Natural killer cell treated with Interleukin-12 subunit alpha and Interleukin-12 subunit beta and Interleukin-15 and Interleukin-18, amount 100 ng/mL, for 72 hours (primary cell): ENCODE results near the gene RUVBL2. TPM values are rescaled to one million over a fixed set of nuclear protein-coding genes. Genes with fewer than 3 reads are reported as not detected.
A peak's percentile ranks its signal among the peaks of the same experiment; 100 is the strongest.

Experiments
- ATAC-seq, 2 donors: fragments of 150-1000 bp; cut with Tn5 transposase in 1 of 2; sonication (Bioruptor Pico), chemical (Tn5 transposase) in 1 of 2; 2 replicates each; pipeline ENCODE4 v1.10.0; 2021
- DNase-seq: peaks from one replicate; pipeline ENCODE4 v3.0.0; 2022; ENCODE audit warnings: low spot score
- H3K27ac Mint-ChIP-seq, 2 donors: 1 replicate in 1 of 2; 2 replicates in 1 of 2; pipeline ENCODE4 v1.8.0; 2022; ENCODE audit warnings: mixed read lengths in 2 of 2, mild to moderate bottlenecking in 1 of 2, moderate library complexity in 1 of 2
- H3K27me3 Mint-ChIP-seq, 2 donors: 1 replicate in 1 of 2; 2 replicates in 1 of 2; pipeline ENCODE4 v1.8.0; 2022; ENCODE audit warnings: mixed read lengths in 2 of 2
- H3K36me3 Mint-ChIP-seq: one replicate; pipeline ENCODE4 v1.8.0; 2022; ENCODE audit warnings: mixed read lengths
- H3K4me1 Mint-ChIP-seq, 2 donors: 1 replicate in 1 of 2; 2 replicates in 1 of 2; pipeline ENCODE4 v1.8.0; 2022; ENCODE audit warnings: low read depth in 2 of 2, mixed read lengths in 2 of 2, mild to moderate bottlenecking in 1 of 2
- H3K4me3 Mint-ChIP-seq: one replicate; pipeline ENCODE4 v1.8.0; 2022; ENCODE audit warnings: mixed read lengths
- H3K9me3 Mint-ChIP-seq: 2 replicates; pipeline ENCODE4 v1.8.0; 2022; ENCODE audit warnings: mixed read lengths
- total RNA-seq, 2 donors: library from RNA; stranded (reverse); gene quantifications; one replicate each; pipeline ENCODE4 v1.2.3, GENCODE V29; 2022

Gene RUVBL2
- total RNA-seq, 2 donors from 2014 or later = 101 to 173 TPM

DNA sequence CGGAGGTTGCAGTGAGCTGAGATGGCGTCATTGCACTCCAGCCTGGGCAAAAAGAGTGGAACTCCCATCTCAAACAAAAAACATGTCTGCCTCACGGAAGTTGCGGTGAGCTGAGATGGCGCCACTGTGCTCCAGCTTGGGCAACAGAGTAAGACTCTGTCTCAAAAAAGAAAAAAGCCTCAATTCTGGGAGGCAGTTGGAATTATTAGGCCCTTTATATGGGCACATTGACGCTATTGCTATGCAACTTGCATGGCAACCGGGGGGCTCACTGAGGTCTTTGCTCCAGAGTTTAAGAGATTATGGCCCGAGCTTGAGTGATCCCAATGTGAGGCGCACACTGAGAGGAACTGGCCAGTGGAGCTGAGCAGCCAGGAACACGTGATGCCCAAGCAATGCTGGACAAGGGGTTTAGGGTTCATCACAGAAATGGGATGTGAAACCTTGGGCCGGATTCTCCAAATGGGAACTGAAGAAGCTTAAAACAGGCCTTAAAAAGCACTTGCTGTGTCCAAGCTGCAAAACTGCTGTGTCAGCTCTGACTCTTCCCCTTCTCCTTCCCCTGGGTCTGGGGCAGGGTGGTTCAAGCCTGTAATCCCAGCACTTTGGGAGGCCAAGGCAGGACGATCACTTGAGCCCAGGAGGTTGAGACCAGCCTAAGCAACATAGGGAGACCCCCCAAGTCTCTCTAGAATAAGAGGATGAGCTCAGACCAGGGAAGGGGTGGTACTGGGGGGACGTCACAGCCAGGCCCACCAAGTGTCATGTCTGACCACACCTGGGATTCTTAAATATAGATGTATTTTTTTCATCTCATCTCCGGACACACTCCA is 26.1 kb upstream of the RUVBL2 start:
- peak overlapping the region; percentile 100 for H3K4me3 Mint-ChIP-seq
- H3K27ac Mint-ChIP-seq = peak overlapping the region; percentile 86 to 99
- no peak for ATAC-seq

DNA sequence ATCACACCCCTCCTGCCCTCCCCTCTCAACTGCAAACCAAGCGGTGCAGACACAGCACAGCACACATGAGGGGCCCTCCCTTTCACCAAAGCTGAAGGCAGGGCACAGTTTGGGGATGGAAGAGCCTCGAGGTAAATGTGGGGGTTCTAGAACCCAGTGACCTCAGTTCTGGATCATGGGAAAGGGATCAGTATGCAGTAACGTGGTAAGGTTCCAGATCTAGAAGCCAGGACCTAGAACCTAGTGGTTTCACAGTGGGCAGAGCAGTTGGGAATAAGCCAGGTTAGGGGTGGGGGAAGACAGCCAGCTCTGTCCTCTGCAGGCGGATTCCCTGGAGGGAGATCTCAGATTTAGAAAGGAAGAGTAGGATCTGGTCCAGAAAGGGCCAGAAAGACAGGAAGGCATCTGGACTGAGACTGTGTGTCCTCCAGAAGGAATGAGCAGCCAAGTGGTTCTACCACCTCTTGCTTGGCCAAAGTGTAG is 25.5 kb upstream of the RUVBL2 start:
- peak overlapping the region; percentile 18 to 86 for H3K27ac Mint-ChIP-seq
- H3K4me3 Mint-ChIP-seq = peak overlapping the region; percentile 100
- H3K36me3 Mint-ChIP-seq = peaks cover 7% of the 10 kb centered on the region
- DNase-seq (no peak), ATAC-seq (no peak)
- peaks cover 41 to 46% of the 10 kb centered on the region in 2 donors for H3K4me1 Mint-ChIP-seq
- H3K9me3 Mint-ChIP-seq = no peaks in the 10 kb centered on the region
- no peaks in the 10 kb centered on the region for H3K27me3 Mint-ChIP-seq

More for the DNA sequence above, 26.1 kb upstream of the RUVBL2 start:
- no peaks in the 10 kb centered on the region for H3K9me3 Mint-ChIP-seq
- H3K27me3 Mint-ChIP-seq = no peaks in the 10 kb centered on the region
- H3K36me3 Mint-ChIP-seq = peaks cover 7% of the 10 kb centered on the region
- H3K4me1 Mint-ChIP-seq = peaks cover 47 to 53% of the 10 kb centered on the region in 2 donors
- DNase-seq = no peak

DNA sequence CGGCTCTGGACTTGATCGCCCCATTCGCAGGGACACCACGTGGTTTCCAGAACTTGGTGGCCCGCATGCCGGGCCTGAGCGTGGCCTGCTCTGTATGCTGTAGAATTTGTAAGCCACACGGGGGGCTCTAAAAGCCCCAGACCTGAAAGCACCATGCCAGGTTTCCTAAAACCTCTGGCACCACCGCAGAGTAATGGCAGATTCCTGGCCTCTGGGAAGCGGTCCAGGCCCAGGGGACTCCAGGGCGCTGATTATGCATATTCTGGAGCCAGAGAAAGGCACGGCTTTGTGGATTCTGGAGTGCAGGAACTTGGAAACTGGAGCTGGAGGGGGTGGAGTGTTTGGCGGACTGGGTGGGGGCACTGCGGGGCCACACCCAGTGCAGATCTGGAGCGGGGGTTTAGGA is 24.9 kb upstream of the RUVBL2 start:
- H3K27me3 Mint-ChIP-seq = no peaks in the 10 kb centered on the region
- H3K36me3 Mint-ChIP-seq = peaks cover 7% of the 10 kb centered on the region
- no peaks in the 10 kb centered on the region for H3K9me3 Mint-ChIP-seq
- H3K27ac Mint-ChIP-seq = peak overlapping the region in 1 of 2 donors; percentile 86
- ATAC-seq (no peak), DNase-seq (no peak)
- H3K4me3 Mint-ChIP-seq = no peak overlapping the region
- peaks cover 35 to 42% of the 10 kb centered on the region in 2 donors for H3K4me1 Mint-ChIP-seq

DNA sequence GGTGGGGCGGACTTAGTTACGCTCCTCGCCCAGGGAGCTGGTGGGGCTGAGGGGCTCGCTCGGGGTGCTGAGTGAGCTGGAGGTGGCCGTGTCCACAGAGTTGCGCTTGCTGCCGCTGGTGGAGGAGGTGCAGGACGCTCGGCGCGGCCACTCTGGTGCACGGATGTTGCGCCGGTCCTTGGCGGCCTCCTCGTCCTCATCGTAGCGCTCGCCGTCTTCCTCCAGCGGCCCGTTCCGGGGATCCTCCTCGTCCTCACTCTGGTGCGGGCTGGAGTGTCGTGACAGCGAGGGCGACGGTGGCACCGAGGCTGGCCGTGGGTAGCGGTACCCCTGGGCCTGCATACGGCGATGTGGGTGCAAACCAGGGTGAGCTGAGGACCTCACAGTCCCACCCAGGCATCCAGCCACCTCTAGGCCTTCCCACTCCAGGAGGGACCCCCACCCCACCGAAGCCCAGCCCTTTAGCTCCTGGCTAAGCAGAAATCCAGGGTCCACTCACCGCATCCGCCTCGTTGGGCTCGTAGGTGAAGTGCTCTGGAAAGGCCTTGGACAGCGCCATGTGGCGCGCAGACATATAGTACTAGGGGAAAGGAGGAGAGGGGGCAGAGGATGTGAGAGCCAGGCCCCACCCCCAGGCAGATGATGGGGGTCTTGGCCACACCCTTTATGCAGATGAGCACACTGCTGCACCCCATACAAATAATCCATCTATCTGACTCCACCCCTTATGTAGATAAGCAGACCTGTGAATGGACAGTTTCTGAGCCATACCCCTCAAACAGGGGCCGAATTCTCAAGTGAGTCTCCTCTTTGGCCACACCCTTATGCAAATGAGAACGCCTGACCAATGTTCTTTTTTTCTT is 24.2 kb upstream of the RUVBL2 start:
- no peaks in the 10 kb centered on the region for H3K9me3 Mint-ChIP-seq
- no peaks in the 10 kb centered on the region for H3K27me3 Mint-ChIP-seq
- peak overlapping the region in 1 of 2 donors; percentile 86 for H3K27ac Mint-ChIP-seq
- ATAC-seq (peak in 1 of 2 donors; percentile 1), DNase-seq (no peak)
- H3K4me1 Mint-ChIP-seq = peaks cover 28 to 35% of the 10 kb centered on the region in 2 donors
- H3K36me3 Mint-ChIP-seq = peaks cover 7% of the 10 kb centered on the region
- no peak overlapping the region for H3K4me3 Mint-ChIP-seq

DNA sequence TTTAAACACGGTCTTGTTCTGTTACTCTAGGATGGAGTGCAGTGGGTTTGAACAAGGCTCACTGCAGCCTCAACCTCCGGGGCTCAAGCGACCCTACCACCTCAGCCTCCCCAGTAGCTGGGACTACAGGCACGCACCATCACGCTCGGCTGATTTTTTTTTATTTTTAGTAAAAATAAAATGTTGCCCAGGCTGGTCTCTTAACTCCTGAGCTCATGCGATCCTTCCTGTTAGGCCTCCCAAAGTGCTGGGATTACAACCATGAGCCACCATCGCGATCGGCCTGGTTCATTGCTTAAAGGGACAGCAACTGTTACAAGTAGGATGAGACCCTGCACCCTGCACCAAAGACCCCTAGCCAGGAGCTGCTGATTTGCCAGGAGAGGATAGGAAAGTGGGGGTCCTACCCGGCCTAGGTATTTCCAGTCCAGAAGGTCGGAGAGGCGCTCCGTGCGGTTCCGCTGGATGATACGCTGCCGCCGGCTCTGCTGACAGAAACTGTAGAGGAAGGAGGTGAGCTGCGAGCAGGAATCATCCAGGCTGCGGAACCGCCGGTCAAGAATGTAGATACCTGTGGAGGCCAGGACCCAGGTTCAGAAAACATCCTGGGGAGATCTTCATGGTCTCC is 23.4 kb upstream of the RUVBL2 start:
- peaks cover 7% of the 10 kb centered on the region for H3K36me3 Mint-ChIP-seq
- ATAC-seq (no peak), DNase-seq (no peak)
- H3K27ac Mint-ChIP-seq = no peak overlapping the region
- H3K4me1 Mint-ChIP-seq = peaks cover 21 to 28% of the 10 kb centered on the region in 2 donors
- no peaks in the 10 kb centered on the region for H3K27me3 Mint-ChIP-seq
- no peak overlapping the region for H3K4me3 Mint-ChIP-seq
- H3K9me3 Mint-ChIP-seq = no peaks in the 10 kb centered on the region

DNA sequence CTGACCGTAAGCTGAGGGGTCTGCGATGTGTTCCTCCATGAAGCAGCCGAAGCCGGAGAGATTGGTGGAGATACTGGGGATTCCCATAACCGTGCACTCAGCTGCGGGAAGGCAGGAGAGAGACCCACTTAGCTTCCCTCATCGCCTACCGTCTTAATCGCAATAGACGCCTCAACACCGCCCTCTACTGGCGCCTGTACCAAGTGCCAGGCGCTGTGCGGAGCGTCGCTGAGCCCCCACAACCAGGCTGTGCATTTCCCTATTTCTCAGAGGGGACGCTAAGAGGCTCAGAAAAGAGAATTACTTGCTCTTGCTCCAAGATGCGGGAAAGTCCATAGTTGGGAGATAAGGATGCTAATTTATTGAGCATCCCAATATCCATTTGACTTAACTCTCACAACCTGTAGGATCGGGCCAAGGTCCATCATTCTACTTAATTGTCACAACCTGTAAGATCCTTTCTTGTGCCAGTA is 22.7 kb upstream of the RUVBL2 start:
- Mint-ChIP-seq H3K36me3 (peaks cover 7% of the 10 kb centered on the region), H3K4me1 (peaks cover 15 to 21% of the 10 kb centered on the region in 2 donors), H3K27ac (peak overlapping the region in 1 of 2 donors; percentile 67), H3K9me3 (no peaks in the 10 kb centered on the region), H3K27me3 (no peaks in the 10 kb centered on the region), H3K4me3 (no peak overlapping the region)
- DNase-seq (peak; percentile 78), ATAC-seq (peak; percentile 63 to 69)

DNA sequence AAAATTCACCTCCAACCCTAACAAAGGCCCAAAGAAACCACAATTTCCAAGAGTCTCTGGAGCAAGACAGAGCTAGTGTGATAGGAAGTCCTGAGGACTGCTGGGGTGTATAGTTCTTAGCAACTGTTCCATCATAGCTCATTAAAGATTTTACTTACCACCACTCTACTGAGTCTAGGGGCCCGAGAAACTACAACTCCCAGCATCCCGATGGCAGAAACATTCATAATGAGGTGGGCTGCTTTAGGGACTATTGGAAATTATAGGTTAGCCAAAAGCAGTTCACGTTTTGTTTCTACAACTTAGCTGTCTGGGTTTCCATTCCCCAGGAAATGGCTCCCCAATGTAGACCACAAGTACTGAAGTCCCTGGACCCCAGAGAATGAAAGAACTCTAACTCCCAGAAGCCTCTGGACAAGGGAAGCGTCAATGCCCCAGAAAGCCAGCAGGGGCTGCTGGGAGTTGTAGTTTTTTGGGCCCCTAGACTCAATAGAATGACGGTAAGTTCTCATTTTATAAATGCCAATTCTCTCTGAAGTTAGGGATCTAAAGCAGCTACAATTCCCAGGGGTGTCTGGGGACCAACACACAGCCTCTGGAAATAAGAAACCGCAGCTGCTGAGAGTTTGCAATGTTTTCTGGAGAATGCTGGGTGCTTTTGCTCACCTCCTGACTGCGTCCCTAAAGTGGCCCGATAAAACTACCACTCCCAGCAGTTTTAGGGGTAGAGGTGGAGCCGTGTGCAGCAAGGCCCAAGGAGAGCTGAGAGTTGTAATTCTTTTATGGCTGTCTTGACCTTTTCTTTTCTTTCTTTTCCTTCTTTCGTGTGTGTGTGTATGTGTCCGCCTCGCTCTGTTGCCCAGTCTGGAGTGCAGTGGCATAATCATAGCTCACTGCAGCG is 17.5 kb upstream of the RUVBL2 start:
- H3K4me3 Mint-ChIP-seq = no peak overlapping the region
- H3K4me1 Mint-ChIP-seq = peaks cover 5 to 7% of the 10 kb centered on the region in 2 donors
- H3K9me3 Mint-ChIP-seq = no peaks in the 10 kb centered on the region
- no peaks in the 10 kb centered on the region for H3K27me3 Mint-ChIP-seq
- H3K27ac Mint-ChIP-seq = no peak overlapping the region
- ATAC-seq (peak in 1 of 2 donors; percentile 51), DNase-seq (no peak)
- peaks cover 6% of the 10 kb centered on the region for H3K36me3 Mint-ChIP-seq

DNA sequence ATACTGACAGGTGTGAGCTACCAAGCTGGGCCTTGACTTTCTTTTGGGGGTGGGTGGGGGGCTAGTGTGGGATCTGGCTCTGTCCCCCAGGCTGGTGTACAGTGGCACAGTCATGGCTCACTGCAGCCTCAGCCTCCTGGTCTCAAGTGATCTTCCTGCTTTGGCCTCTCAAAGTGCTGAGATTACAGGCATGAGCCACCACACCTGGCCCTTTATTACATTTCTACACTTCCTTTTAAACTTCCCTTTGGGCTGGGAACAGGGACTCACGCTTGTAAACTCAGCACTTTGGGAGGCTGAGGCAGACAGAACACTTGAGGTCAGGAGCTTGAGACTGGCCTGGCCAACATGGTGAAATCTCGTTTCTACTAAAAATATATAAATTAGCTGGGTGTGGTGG is 16.6 kb upstream of the RUVBL2 start:
- Mint-ChIP-seq H3K27ac (no peak overlapping the region), H3K4me3 (no peak overlapping the region), H3K9me3 (no peaks in the 10 kb centered on the region), H3K4me1 (peaks cover 5 to 7% of the 10 kb centered on the region in 2 donors), H3K27me3 (no peaks in the 10 kb centered on the region), H3K36me3 (peaks cover 6% of the 10 kb centered on the region)
- ATAC-seq = no peak
- no peak for DNase-seq

DNA sequence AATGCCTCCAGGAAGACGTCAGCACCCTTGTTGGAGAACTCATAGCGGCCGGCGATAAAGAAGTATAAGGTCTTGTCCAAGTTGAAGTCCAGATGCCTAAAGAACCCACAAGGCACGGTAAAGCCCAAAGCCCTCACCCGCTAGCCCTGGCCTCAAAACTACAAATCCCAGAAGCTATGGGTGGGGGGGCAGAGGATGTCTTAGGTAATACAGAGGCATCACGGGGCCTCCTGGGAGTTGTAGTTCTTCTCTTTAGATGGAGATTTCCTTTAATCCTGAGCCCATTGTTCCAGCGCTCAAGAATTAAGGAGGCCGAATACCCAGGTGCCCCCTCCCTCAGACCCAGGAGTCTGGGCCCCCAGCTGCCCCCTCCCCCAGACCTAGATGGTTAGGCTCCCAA is 11.4 kb upstream of the RUVBL2 start:
- Mint-ChIP-seq H3K27me3 (no peaks in the 10 kb centered on the region), H3K9me3 (no peaks in the 10 kb centered on the region), H3K4me1 (peaks cover 0 to 4% of the 10 kb centered on the region in 2 donors), H3K36me3 (peaks cover 11% of the 10 kb centered on the region), H3K4me3 (no peak overlapping the region), H3K27ac (no peak overlapping the region)
- ATAC-seq (no peak), DNase-seq (no peak)

DNA sequence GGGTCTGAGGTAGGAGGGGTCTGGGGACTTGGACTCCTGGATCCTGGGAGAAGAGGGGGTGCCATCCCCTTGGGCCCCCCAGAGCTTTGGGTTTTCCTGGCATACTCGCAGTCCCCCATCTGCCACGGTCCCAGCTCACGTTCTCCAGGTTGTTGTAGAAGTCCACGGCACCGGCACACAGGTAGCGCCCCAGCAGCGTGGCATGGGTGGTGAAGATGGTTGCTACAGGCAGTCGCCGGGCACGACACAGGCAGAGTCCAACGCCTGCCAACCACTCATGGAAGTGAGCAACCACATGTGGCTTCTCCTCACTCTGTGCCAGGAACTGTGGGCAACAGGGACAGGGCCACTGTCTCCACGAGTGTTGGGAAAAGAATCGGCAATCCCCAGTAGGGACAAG is 8.0 kb upstream of the RUVBL2 start:
- ATAC-seq = no peak
- Mint-ChIP-seq H3K36me3 (peaks cover 13% of the 10 kb centered on the region), H3K27me3 (no peaks in the 10 kb centered on the region), H3K4me3 (no peak overlapping the region), H3K4me1 (peaks cover 5 to 9% of the 10 kb centered on the region in 2 donors), H3K27ac (no peak overlapping the region), H3K9me3 (no peaks in the 10 kb centered on the region)
- no peak for DNase-seq

DNA sequence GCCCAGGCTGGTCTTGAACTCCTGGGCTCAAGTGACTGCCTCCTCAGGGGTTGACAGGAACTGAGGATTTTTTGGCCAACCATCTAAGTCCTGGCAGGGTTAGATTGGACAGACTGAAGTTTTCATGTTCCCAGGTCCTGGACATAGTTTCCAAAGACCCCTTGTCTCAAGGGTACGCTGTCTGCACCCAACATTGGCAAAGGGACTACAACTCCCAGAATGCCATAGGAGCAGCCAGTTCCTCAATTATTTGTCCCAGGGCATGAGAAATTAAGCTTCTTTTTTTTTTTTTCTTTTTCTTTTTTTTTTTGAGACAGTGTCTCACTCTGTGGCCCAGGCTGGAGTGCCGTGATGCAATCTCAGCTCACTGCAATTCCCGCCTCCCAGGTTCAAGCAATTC is 7.5 kb upstream of the RUVBL2 start:
- ATAC-seq (no peak), DNase-seq (no peak)
- Mint-ChIP-seq H3K27me3 (no peaks in the 10 kb centered on the region), H3K36me3 (peaks cover 13% of the 10 kb centered on the region), H3K9me3 (no peaks in the 10 kb centered on the region), H3K4me3 (no peak overlapping the region), H3K27ac (no peak overlapping the region), H3K4me1 (peaks cover 5 to 13% of the 10 kb centered on the region in 2 donors)

DNA sequence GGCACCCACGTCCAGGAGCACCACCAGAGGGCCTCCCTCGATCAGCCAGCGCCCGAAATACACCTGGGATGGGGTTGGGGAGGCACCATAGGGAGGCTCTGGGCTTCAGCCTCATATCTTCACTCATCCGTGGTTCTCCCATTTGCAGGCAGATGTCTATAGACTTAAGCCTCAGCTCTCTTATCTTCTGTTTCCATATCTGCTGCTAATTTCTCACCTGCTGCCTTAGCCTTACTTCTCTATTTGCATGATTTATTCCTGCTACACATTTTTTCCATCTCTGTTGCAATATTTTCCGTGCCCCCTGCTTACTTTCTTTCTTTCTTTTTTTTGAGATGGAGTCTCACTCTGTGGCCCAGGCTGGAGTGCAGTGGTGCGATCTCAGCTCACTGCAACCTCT is 6.4 kb upstream of the RUVBL2 start:
- Mint-ChIP-seq H3K4me1 (peaks cover 10 to 18% of the 10 kb centered on the region in 2 donors), H3K9me3 (no peaks in the 10 kb centered on the region), H3K27me3 (no peaks in the 10 kb centered on the region), H3K4me3 (no peak overlapping the region), H3K36me3 (peaks cover 13% of the 10 kb centered on the region), H3K27ac (no peak overlapping the region)
- no peak for DNase-seq
- no peak for ATAC-seq

DNA sequence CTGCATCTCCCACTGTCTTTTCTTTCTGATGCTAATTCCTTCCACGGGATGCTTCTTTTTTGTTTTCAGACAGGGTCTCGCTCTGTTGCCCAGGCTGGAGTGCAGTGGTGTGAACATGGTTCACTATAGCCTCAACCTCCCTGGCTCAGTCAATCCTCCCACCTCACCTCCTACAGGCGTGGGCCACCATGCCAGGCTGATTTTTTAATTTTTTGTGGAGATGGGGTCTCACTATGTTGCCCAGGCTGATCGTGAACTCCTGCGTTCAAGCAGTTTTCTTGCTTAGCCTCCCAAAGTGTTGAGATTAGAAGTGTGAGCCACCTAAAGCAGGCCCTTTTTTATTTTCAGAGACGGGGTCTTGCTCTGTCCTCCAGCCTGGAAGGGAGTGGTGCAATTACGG is 5.4 kb upstream of the RUVBL2 start:
- ATAC-seq = no peak
- Mint-ChIP-seq H3K27me3 (no peaks in the 10 kb centered on the region), H3K4me3 (no peak overlapping the region), H3K9me3 (no peaks in the 10 kb centered on the region), H3K4me1 (peaks cover 16 to 24% of the 10 kb centered on the region in 2 donors), H3K36me3 (peaks cover 9% of the 10 kb centered on the region), H3K27ac (no peak overlapping the region)
- DNase-seq = no peak
